ENCODE results near the gene SAMD3. TPM values are rescaled to one million over a fixed set of nuclear protein-coding genes. Genes with fewer than 3 reads are reported as not detected.

SAMD3 gene
- total and polyA plus RNA-seq, 2 of the 8 experiments (the other 6 are each of a cell fraction or from before 2014, with no cell fraction given), result 1.8 to 1.9 TPM

GRCh38 chr6:130215526-130215925 is 7.2 kb downstream of the SAMD3 start:
- Histone ChIP-seq H3K14ac (ENCODE audit: insufficient read length) (no peak overlapping the region), H3K4ac (replicated peaks; ENCODE audit: insufficient read length, low read depth, low read length) (no peak overlapping the region), H2BK20ac (ENCODE audit: low read length) (no peak overlapping the region), H3K23me2 (ENCODE audit: low read depth, low read length) (no peaks in the 10 kb centered on the region), H2BK5ac (ENCODE audit: low read depth, low read length) (no peak overlapping the region), H3K56ac (replicated peaks; ENCODE audit: insufficient read length, low read depth, low read length) (no peak overlapping the region), H3K27me3 (replicated peaks in 1 of 4; ENCODE audit: control insufficient read depth in 3 of 4, extremely low read depth in 1 of 4, insufficient read depth in 3 of 4, low read length in 3 of 4) (no peaks in the 10 kb centered on the region), H2BK12ac (ENCODE audit: low read depth, low read length) (no peak overlapping the region), H2AFZ (ENCODE audit: low read length) (no peak overlapping the region), H3K4me1 (replicated peaks in 1 of 4; ENCODE audit: control insufficient read depth in 3 of 4, insufficient read depth in 4 of 4, low read length in 3 of 4) (no peaks in the 10 kb centered on the region; a peak in 2 of 7 replicates), H4K20me1 (replicated peaks in 1 of 2; ENCODE audit: control insufficient read depth in 1 of 2, insufficient read depth in 2 of 2, low read length in 2 of 2) (no peaks in the 10 kb centered on the region), H4K91ac (replicated peaks; ENCODE audit: insufficient read length, low read length) (no peak overlapping the region), H2BK15ac (ENCODE audit: low read length) (no peak overlapping the region), H3K18ac (ENCODE audit: extremely low read depth, low read length) (no peak overlapping the region), H3K9me3 (ENCODE audit: insufficient read depth in 2 of 2, low read depth in 1 of 2, low read length in 1 of 2) (no peaks in the 10 kb centered on the region), H3K79me1 (ENCODE audit: low read depth, low read length) (no peaks in the 10 kb centered on the region), H2AK5ac (ENCODE audit: low read depth, low read length) (no peak overlapping the region), H3K23ac (ENCODE audit: insufficient read length) (no peak overlapping the region), H3K79me2 (ENCODE audit: control insufficient read depth in 1 of 2, insufficient read depth in 2 of 2, low read length in 2 of 2) (no peaks in the 10 kb centered on the region), H3K36me3 (ENCODE audit: control insufficient read depth in 2 of 4, insufficient read depth in 4 of 4, low read length in 3 of 4) (no peaks in the 10 kb centered on the region), H4K8ac (ENCODE audit: extremely low read depth, insufficient read depth, low read length) (no peak overlapping the region), H3K4me2 (ENCODE audit: insufficient read depth in 1 of 2, low read depth in 2 of 2, low read length in 2 of 2) (no peak overlapping the region), H3K9ac (replicated peaks in 1 of 4; ENCODE audit: extremely low read depth in 1 of 4, low read depth in 3 of 4, low read length in 3 of 4) (no peak overlapping the region), H4K5ac (ENCODE audit: insufficient read length, low read depth, low read length) (no peak overlapping the region), H3K4me3 (ENCODE audit: extremely low read depth in 1 of 4, insufficient read depth in 2 of 4, low read depth in 3 of 4, low read length in 4 of 4) (no peak overlapping the region), H3K27ac (ENCODE audit: low read depth, low read length) (no peak overlapping the region), H2BK120ac (replicated peaks; ENCODE audit: low read depth, low read length) (no peak overlapping the region)
- FAIRE-seq (peak; percentile 36), DNase-seq (ENCODE audit: low read depth in 1 of 2, low spot score in 2 of 2) (no peak)
- peak; percentile 36; the same call in 1 of the 2 replicates for TF ChIP-seq E2F6 (IDR thresholded peaks at IDR 0.05)
- no peak for TF ChIP-seq CTCF (IDR thresholded peaks at IDR 0.05; ENCODE audit: control extremely low read depth in 1 of 3, insufficient read depth in 1 of 3, low read depth in 1 of 3, low read length in 3 of 3)
- TF ChIP-seq BRCA1 (IDR thresholded peaks at IDR 0.05; ENCODE audit: low read depth, low read length), result peak; percentile 56; the same call in 1 of the 2 replicates
- ChIA-PET CTCF (ENCODE audit: partially characterized antibody) (interaction anchor here (1.1 kb wide), 1 partner anchor 8 kb away, joined by 3 read pairs; no protein-coding TSS in a partner anchor), POLR2A (ENCODE audit: partially characterized antibody) (no interaction called here)
- WGBS, 2 experiments (ENCODE audit: extremely low coverage in 1 of 2, insufficient coverage in 1 of 2, insufficient read length in 1 of 2, insufficient replicate concordance in 2 of 2, low coverage in 1 of 2, low lambda C conversion rate in 2 of 2, missing lambda C conversion rate in 1 of 2), result 50% methylated on average over 1 of the region's 1 CpG; no CpG with 5 or more reads in 1 of the 2 experiments

Data from H1 (cell line).